CD14-positive monocyte (primary cell): ENCODE data around the gene MYO5B. TPM values are rescaled to one million over a fixed set of nuclear protein-coding genes. Genes with fewer than 3 reads are reported as not detected.

ENCODE experiments used
- DNase-seq, 3 donors: peaks; one replicate each; pipeline ENCODE4 v3.0.0-alpha.2; 2011 to 2022
- H2AFZ ChIP-seq: 2 replicates; pipeline ENCODE4 v1.6.0; 2012; ENCODE audit warnings: mild to moderate bottlenecking, low read depth, low read length, inconsistent platforms; ENCODE audit not compliant: insufficient read depth, poor library complexity, severe bottlenecking
- H3K27ac ChIP-seq, 2 donors: 1 replicate in 1 of 2; 2 replicates in 1 of 2; pipeline ENCODE4 v1.5.1; 2012 to 2013; ENCODE audit warnings: low read length in 2 of 2, control low read depth in 1 of 2, inconsistent platforms in 1 of 2, low read depth in 1 of 2, mild to moderate bottlenecking in 1 of 2
- H3K27me3 ChIP-seq, 2 donors: one replicate each; pipeline versions ENCODE4 v1.6.0 to v1.6.1; 2011 to 2013; ENCODE audit warnings: low read length in 2 of 2; ENCODE audit not compliant: control insufficient read depth in 2 of 2, insufficient read depth in 2 of 2
- H3K36me3 ChIP-seq, 2 donors: replicated peaks in 1 of 2; 1 replicate in 1 of 2; 2 replicates in 1 of 2; pipeline versions ENCODE4 v1.5.1 to v1.6.1; 2012 to 2013; ENCODE audit warnings: low read length in 2 of 2, control low read depth in 1 of 2, inconsistent platforms in 1 of 2, mild to moderate bottlenecking in 1 of 2; ENCODE audit not compliant: insufficient read depth in 2 of 2, control insufficient read depth in 1 of 2
- H3K4me1 ChIP-seq, 2 donors: 1 replicate in 1 of 2; 2 replicates in 1 of 2; pipeline versions ENCODE4 v1.5.1 to v1.6.1; 2012 to 2013; ENCODE audit warnings: low read length in 2 of 2, control low read depth in 1 of 2, inconsistent platforms in 1 of 2, mild to moderate bottlenecking in 1 of 2, moderate library complexity in 1 of 2; ENCODE audit not compliant: insufficient read depth in 2 of 2, control insufficient read depth in 1 of 2
- H3K4me2 ChIP-seq: replicated peaks from 2 replicates; pipeline ENCODE3; 2012; ENCODE audit warnings: low read length, moderate library complexity, mild to moderate bottlenecking; ENCODE audit not compliant: poor library complexity, severe bottlenecking; ENCODE audit errors: extremely low read depth
- H3K4me3 ChIP-seq, 3 experiments: fragments of 200-600 bp in 1 of 3; sonication (generic) in 1 of 3; replicated peaks in 1 of 3; 1 replicate in 2 of 3; 2 replicates in 1 of 3; pipeline ENCODE4 v1.5.1; 2011 to 2013; ENCODE audit warnings: low read length in 3 of 3, mild to moderate bottlenecking in 3 of 3, control low read depth in 2 of 3, low read depth in 2 of 3, inconsistent platforms in 1 of 3, moderate library complexity in 1 of 3
- H3K79me2 ChIP-seq: 2 replicates; pipeline ENCODE4 v1.6.0; 2012; ENCODE audit warnings: mild to moderate bottlenecking, control low read depth, inconsistent platforms, low read length, moderate library complexity; ENCODE audit not compliant: insufficient read depth
- H3K9ac ChIP-seq: 2 replicates; pipeline ENCODE4 v1.6.0; 2017; ENCODE audit warnings: low read length, mild to moderate bottlenecking; ENCODE audit not compliant: insufficient read depth, poor library complexity, severe bottlenecking
- H3K9me3 ChIP-seq, 2 donors: replicated peaks in 1 of 2; 1 replicate in 1 of 2; 2 replicates in 1 of 2; pipeline versions ENCODE4 v1.5.1 to v1.6.1; 2012 to 2013; ENCODE audit warnings: low read length in 2 of 2, control low read depth in 1 of 2; ENCODE audit not compliant: control insufficient read depth in 1 of 2, insufficient read depth in 1 of 2
- H4K20me1 ChIP-seq: 2 replicates; pipeline ENCODE4 v1.6.0; 2012; ENCODE audit warnings: mild to moderate bottlenecking, low read length, control low read depth, moderate library complexity; ENCODE audit not compliant: insufficient read depth
- H3K27ac Mint-ChIP-seq, 7 donors: one replicate each; pipeline ENCODE4 v1.8.0; 2020; ENCODE audit warnings: mild to moderate bottlenecking in 7 of 7, mixed read lengths in 7 of 7, moderate library complexity in 6 of 7, inconsistent platforms in 2 of 7
- H3K27me3 Mint-ChIP-seq, 3 donors: one replicate each; pipeline ENCODE4 v1.8.0; 2021 to 2022; ENCODE audit warnings: low read depth in 3 of 3, mild to moderate bottlenecking in 3 of 3, mixed read lengths in 3 of 3, moderate library complexity in 3 of 3, inconsistent platforms in 1 of 3
- H3K36me3 Mint-ChIP-seq, 2 donors: one replicate each; pipeline ENCODE4 v1.8.0; 2020; ENCODE audit warnings: mixed read lengths in 2 of 2, inconsistent platforms in 1 of 2, mild to moderate bottlenecking in 1 of 2
- H3K4me1 Mint-ChIP-seq: one replicate; pipeline ENCODE4 v1.8.0; 2020; ENCODE audit warnings: mild to moderate bottlenecking, mixed read lengths
- H3K4me3 Mint-ChIP-seq, 2 donors: one replicate each; pipeline ENCODE4 v1.8.0; 2020; ENCODE audit warnings: mild to moderate bottlenecking in 2 of 2, mixed read lengths in 2 of 2, moderate library complexity in 1 of 2
- H3K9me3 Mint-ChIP-seq, 7 donors: one replicate each; pipeline ENCODE4 v1.8.0; 2020 to 2022; ENCODE audit warnings: mixed read lengths in 7 of 7, mild to moderate bottlenecking in 6 of 7, moderate library complexity in 6 of 7, inconsistent platforms in 2 of 7
- WGBS: methylation state at CpG from one replicate; pipeline ENCODE4 v1.1.5; 2013; ENCODE audit warnings: missing lambda C conversion rate; ENCODE audit not compliant: insufficient coverage; 5-methylcytosine and 5-hydroxymethylcytosine counted together
- intact Hi-C, 2 donors: fragments of 100-400 bp; cut with micrococcal nuclease; formaldehyde crosslinking; loops; one replicate each; pipeline versions ENCODE4 v1.15.0 to v1.15.1; 2023
- polyA plus RNA-seq, 3 donors: library from polyadenylated mRNA; depleted of rRNA in 1 of 3; unstranded in 2 of 3; stranded (reverse) in 1 of 3; fragments of 300-500 nt in 2 of 3; fragments of >200 nt in 1 of 3; fragmentation: Illumina TruSeq in 2 of 3; gene quantifications; 1 replicate in 2 of 3; 2 replicates in 1 of 3; pipeline ENCODE4 v1.2.3, GENCODE V29; 2012 to 2021
- TF ChIP-seq, protein P1 (sequence below): fragments of 200-600 bp; IDR thresholded peaks from one replicate; pipeline ENCODE4 v1.8.0; 2022; ENCODE audit warnings: antibody characterized with exemption, mild to moderate bottlenecking

The MYO5B gene
- polyA plus RNA-seq, 3 donors, result 0.04 TPM; not detected in 2

DNA sequence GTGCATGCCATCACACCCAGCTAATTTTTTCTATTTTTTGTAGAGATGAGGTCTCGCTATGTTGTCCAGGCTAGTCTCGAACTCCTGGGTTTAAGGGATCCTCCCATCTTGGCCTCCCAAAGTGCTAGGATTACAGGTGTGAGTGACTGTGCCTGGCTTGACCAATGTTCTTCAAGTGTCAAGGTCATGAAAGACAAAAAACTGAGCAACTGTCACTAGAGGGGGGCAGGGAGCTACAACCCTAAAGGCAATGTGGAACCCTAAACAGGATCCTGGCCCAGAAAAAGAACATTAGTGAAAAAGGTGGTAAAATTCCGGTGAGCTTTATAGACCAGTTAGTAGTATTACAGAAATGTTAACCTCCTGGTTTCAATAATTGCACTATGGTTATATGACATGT lies 7.3 kb downstream of the MYO5B start:
- Mint-ChIP-seq H3K36me3 (no peaks in the 10 kb centered on the region), H3K27ac (no peak overlapping the region), H3K4me3 (no peak overlapping the region), H3K4me1 (no peaks in the 10 kb centered on the region), H3K27me3 (peaks cover 17 to 31% (median 22%) of the 10 kb centered on the region in 3 donors), H3K9me3 (no peaks in the 10 kb centered on the region)
- Histone ChIP-seq H3K4me3 (no peak overlapping the region), H3K27ac (no peak overlapping the region), H4K20me1 (no peaks in the 10 kb centered on the region), H3K27me3 (peaks cover 26 to 33% of the 10 kb centered on the region in 2 donors), H3K4me2 (no peak overlapping the region), H2AFZ (no peak overlapping the region), H3K9ac (no peak overlapping the region), H3K4me1 (no peaks in the 10 kb centered on the region), H3K36me3 (no peaks in the 10 kb centered on the region), H3K9me3 (peaks cover 0 to 2% of the 10 kb centered on the region in 2 donors), H3K79me2 (no peaks in the 10 kb centered on the region)
- TF ChIP-seq, protein P1, sequence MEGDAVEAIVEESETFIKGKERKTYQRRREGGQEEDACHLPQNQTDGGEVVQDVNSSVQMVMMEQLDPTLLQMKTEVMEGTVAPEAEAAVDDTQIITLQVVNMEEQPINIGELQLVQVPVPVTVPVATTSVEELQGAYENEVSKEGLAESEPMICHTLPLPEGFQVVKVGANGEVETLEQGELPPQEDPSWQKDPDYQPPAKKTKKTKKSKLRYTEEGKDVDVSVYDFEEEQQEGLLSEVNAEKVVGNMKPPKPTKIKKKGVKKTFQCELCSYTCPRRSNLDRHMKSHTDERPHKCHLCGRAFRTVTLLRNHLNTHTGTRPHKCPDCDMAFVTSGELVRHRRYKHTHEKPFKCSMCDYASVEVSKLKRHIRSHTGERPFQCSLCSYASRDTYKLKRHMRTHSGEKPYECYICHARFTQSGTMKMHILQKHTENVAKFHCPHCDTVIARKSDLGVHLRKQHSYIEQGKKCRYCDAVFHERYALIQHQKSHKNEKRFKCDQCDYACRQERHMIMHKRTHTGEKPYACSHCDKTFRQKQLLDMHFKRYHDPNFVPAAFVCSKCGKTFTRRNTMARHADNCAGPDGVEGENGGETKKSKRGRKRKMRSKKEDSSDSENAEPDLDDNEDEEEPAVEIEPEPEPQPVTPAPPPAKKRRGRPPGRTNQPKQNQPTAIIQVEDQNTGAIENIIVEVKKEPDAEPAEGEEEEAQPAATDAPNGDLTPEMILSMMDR, result no peak
- intact Hi-C loops, result no loop called here
- DNase-seq, result no peak
- WGBS, result 100% methylated on average over 1 of the region's 3 CpGs

DNA sequence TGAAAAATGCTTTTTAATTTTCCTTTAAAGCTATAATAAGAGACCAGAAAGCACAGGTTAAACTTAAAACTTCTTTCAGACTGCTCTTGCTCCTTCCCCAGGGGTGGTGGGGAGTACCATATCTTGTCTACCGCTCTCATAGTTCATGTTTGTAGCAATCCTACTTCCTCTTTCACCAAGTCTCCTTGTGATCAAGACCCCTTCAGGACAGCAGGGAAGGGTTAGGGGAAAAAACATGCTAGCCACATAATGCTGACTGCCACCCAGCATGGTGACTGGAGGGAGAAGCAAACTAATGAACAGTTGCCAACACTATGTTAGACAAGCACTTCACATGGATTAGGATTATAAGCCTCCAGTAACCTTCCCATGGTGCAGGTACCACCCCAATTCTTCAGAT lies 8.6 kb downstream of the MYO5B start:
- H3K9me3 Mint-ChIP-seq, result no peaks in the 10 kb centered on the region
- no peak overlapping the region for H3K27ac ChIP-seq
- H4K20me1 ChIP-seq, result no peaks in the 10 kb centered on the region
- DNase-seq, result no peak
- H3K27me3 Mint-ChIP-seq, result peaks cover 6 to 18% (median 10%) of the 10 kb centered on the region in 3 donors
- H3K27ac Mint-ChIP-seq, result no peak overlapping the region
- no peak overlapping the region for H3K9ac ChIP-seq
- no peaks in the 10 kb centered on the region for H3K9me3 ChIP-seq
- H2AFZ ChIP-seq, result no peak overlapping the region
- WGBS, result no CpG with 5 or more reads among the region's 1 CpG
- intact Hi-C loops, result no loop called here
- peaks cover 14 to 20% of the 10 kb centered on the region in 2 donors for H3K27me3 ChIP-seq
- no peak overlapping the region for H3K4me3 Mint-ChIP-seq
- H3K79me2 ChIP-seq, result no peaks in the 10 kb centered on the region
- H3K4me3 ChIP-seq, result no peak overlapping the region
- TF ChIP-seq, protein P1, result no peak
- no peaks in the 10 kb centered on the region for H3K36me3 Mint-ChIP-seq
- H3K36me3 ChIP-seq, result no peaks in the 10 kb centered on the region
- H3K4me1 Mint-ChIP-seq, result no peaks in the 10 kb centered on the region
- H3K4me2 ChIP-seq, result no peak overlapping the region
- no peaks in the 10 kb centered on the region for H3K4me1 ChIP-seq
